ENCODE data around the gene MYB. TPM values are rescaled to one million over a fixed set of nuclear protein-coding genes. Genes with fewer than 3 reads are reported as not detected.

MYB gene
- total RNA-seq, 1 donor from 2014 or later: 2.0 TPM

GRCh38 chr6:135189344-135189743, 8.2 kb downstream of the MYB start:
- H3K4me3 ChIP-seq: no peak overlapping the region
- DNase-seq: no peak
- intact Hi-C loops (cut with DNase I): no loop called here

GRCh38 chr6:135191508-135192255, 10.6 kb downstream of the MYB start:
- Histone ChIP-seq H3K36me3 (no peaks in the 10 kb centered on the region), H3K27ac (no peak overlapping the region), H3K9me3 (no peaks in the 10 kb centered on the region), H3K27me3 (no peaks in the 10 kb centered on the region), H3K4me1 (no peaks in the 10 kb centered on the region), H3K4me3 (no peak overlapping the region)
- intact Hi-C loops (cut with DNase I): no loop called here
- TF ChIP-seq CTCF (IDR thresholded peaks at IDR 0.05): no peak
- no peak for DNase-seq
- ATAC-seq: peak; percentile 37

More at GRCh38 chr6:135189344-135189743, 8.2 kb downstream of the MYB start:
- Histone ChIP-seq H3K27ac (no peak overlapping the region), H3K27me3 (peaks cover 22% of the 10 kb centered on the region), H3K9me3 (no peaks in the 10 kb centered on the region), H3K4me1 (no peaks in the 10 kb centered on the region), H3K36me3 (no peaks in the 10 kb centered on the region)
- TF ChIP-seq CTCF (IDR thresholded peaks at IDR 0.05): no peak
- ATAC-seq: no peak

- no peaks in the 10 kb centered on the region for H3K4me1 ChIP-seq
- H3K4me3 ChIP-seq: no peak overlapping the region
- DNase-seq (no peak), ATAC-seq (no peak)
- no peaks in the 10 kb centered on the region for H3K36me3 ChIP-seq
- no peaks in the 10 kb centered on the region for H3K9me3 ChIP-seq
- no peak for TF ChIP-seq CTCF (IDR thresholded peaks at IDR 0.05)
- no peak overlapping the region for H3K27ac ChIP-seq
- intact Hi-C loops (cut with DNase I): no loop called here
- no peaks in the 10 kb centered on the region for H3K27me3 ChIP-seq
Observed at GRCh38 chr6:135192256-135193174, 11.4 kb downstream of the MYB start.

- intact Hi-C loops (cut with DNase I): no loop called here
- H3K36me3 ChIP-seq: no peaks in the 10 kb centered on the region
- no peak overlapping the region for H3K27ac ChIP-seq
- TF ChIP-seq CTCF (IDR thresholded peaks at IDR 0.05): no peak
- no peaks in the 10 kb centered on the region for H3K4me1 ChIP-seq
- no peak for DNase-seq
- H3K9me3 ChIP-seq: no peaks in the 10 kb centered on the region
- H3K4me3 ChIP-seq: no peak overlapping the region
- no peak for ATAC-seq
- H3K27me3 ChIP-seq: no peaks in the 10 kb centered on the region
Observed at GRCh38 chr6:135193221-135193620, 12.1 kb downstream of the MYB start.

- Histone ChIP-seq H3K27ac (no peak overlapping the region), H3K9me3 (no peaks in the 10 kb centered on the region), H3K36me3 (no peaks in the 10 kb centered on the region), H3K4me1 (no peaks in the 10 kb centered on the region), H3K4me3 (no peak overlapping the region), H3K27me3 (no peaks in the 10 kb centered on the region)
- ATAC-seq (peak; percentile 49), DNase-seq (no peak)
- TF ChIP-seq CTCF (IDR thresholded peaks at IDR 0.05): no peak
- intact Hi-C loops (cut with DNase I): no loop called here
Observed at GRCh38 chr6:135195041-135195440, 13.9 kb downstream of the MYB start.

Measured in upper lobe of right lung (tissue), 1 donor.